Measurements from ENCODE around the gene GALK2.
"Not testable (repeated sequence)": the region's sequence is repeated elsewhere in the genome, so short reads cannot be mapped to it uniquely, and the experiment has no call there.

The GALK2 gene

GRCh38 chr15:49164865-49165264 is 5.2 kb upstream of the GALK2 start:
- no peak for DNase-seq (ENCODE audit: low read depth)

DNA sequence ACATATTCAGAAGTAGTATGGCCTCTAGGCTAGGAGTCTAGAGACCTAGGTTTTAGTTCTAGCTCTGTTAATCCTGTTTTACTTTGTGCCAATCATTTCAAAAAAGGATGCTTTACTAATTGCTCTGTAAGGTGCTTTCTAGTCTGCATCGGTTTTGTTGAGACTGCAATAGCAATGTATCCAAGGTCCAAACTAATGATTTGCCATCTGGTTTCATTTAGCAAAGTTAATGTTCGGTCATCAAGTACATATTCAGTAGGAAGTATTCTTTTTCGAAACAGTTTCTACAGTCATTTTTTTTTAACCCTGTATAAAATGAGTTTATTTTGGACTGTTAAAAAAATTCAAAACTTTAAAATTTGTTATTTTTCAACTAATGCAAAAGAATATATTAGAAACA is 2.0 kb upstream of the GALK2 start:
- DNase-seq (ENCODE audit: low read depth) = no peak

DNA sequence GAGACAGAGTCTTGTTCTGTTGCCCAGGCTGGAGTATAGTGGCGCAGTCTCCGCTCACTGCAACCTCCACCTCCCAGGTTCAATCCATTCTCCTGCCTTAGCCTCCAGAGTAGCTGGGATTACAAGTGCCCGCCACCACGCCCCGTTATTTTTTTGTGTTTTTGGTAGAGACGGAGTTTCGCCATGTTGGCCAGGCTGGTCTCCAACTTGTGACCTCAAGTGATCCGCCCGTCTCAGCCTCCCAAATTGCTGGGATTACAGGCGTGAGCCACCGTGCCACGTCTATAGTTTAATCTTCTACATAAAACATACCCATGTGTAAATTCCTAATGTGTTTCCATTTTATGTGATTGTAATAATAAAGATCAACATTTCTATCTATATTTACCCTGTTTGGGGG is 1.7 kb downstream of the GALK2 start:
- DNase-seq (ENCODE audit: low read depth) = no peak

- DNase-seq (ENCODE audit: low read depth) = no peak
Observed at GRCh38 chr15:49174902-49175301, 4.9 kb downstream of the GALK2 start.

DNA sequence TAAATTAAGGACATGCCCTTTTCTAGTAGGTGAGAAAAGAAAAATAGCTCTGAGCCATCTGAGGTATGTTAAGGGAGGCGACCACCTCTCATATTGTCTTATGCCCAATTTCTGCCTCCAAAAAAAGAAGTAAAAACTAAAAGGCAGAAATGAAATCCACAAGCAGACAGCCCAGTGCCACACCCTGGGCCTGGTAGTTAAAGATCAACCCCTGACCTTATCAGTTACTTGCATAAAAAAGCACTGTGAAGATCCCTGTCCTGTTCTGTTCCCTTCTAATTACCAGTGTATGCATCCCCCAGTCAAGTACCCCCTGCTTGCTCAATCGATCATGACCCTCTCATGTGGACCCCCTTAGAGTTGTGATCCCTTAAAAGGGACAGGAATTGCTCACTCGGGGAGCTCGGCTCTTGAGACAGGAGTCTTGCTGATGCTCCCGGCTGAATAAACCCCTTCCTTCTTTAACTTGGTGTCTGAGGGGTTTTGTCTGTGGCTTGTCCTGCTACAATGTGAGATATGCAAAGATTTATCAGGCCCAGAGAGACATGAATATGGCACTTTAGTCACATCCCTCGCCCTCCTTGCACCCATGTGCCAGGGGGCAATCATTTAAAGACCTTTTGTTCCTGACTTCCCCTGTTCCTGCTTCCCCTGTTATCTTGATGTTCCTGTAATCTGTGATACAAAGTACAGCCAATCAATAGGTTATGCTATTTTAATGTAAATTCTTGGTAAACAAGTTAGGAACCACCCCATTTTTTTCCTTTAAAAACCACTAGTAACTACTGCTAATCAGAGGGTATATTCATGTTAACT is 5.7 kb downstream of the GALK2 start:
- DNase-seq (ENCODE audit: low read depth) = not testable (repeated sequence)

DNA sequence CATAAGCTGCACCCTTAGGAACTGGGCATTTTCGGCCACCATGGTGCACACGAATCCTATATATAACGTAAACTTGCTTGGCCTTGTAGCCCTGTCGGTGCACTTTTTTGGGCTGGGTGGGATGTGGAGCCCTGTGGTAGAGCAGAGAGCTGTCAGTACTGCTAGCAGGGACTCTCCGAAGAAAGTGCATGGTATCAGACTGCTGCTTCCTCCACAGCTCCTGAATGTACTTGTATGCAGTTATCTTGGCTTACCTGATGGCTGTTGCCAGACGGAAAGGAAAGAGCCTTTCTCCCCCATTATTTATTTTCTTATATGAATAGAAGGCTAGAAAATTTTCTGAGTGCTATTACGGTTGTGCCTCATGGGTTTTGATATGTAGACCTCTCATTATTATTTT is 8.4 kb downstream of the GALK2 start:
- no peak for DNase-seq (ENCODE audit: low read depth)

DNA sequence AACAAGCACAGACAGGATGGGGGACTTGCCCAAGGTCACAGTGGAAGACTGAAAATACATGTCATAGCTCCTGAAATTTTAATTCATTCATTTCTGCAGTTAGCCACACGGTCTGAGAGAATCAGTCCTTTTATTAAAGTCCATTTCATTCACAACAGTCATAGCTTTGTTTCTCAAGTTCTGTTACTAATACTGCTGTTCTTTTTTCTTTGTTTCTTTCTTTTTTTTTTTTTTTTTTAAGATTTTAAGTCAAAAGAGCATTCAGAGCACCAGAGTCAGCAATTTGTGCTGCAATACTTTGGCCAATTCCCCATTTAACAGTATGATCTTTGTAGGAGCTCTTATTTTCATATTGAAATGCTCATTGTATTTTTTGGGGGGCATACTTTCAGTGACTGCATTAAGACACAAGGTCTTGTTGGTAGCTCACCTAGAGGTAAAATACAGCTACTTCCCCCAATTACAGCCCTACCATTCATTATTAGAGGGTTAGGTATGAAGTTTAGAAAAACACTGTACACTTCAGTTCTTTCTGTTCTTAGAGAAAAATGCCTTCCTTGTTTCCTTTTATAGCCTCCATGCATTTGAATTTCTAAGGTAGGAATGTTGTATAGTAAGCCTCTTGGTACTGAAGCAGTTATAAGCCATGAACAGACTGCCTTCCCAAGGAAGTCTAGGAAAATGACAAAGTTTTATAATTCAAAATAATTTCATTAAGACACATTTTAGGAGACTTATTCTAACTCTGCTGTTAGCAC is 9.6 kb downstream of the GALK2 start:
- DNase-seq (ENCODE audit: low read depth) = no peak

GRCh38 chr15:49182128-49182527 is 12.1 kb downstream of the GALK2 start:
- no peak for DNase-seq (ENCODE audit: low read depth)

DNA sequence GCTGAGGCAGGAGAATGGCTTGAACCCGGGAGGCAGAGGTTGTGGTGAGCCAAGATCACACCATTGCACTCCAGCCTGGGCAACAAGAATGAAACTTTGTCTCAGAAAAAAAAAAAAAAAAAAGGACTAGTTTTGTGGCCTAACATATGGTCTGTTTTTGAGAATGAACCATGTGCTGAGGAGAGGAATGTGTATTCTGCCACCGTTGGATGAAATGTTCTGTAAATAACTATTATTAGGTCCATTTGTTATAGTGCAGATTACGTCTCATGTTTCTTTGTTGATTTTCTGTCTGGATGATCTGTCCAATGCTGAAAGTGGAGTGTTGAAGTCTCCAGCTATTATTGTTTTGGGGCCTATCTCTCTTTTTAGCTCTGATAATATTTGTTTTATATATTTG is 13.7 kb downstream of the GALK2 start:
- DNase-seq (ENCODE audit: low read depth) = not testable (repeated sequence)

DNA sequence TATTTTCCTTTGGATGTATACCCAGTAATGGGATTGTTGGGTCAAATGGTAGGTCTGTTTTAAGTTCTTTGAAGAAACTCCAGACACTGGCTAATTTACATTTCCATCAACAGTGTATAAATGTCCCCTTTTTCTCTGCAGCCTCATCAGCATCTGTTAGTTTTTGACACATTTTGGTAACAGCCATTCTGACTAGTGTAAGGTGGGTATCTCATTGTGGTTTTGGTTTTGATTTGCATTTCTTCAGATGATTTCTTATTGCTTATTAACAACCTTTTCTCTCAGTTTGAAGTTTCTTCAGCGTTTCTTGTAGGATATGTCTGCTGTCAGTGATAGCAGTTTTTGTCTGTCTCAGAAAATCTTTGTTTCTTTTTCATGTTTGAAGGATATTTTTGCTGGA is 15.4 kb downstream of the GALK2 start:
- no peak for DNase-seq (ENCODE audit: low read depth)

- no peak for DNase-seq (ENCODE audit: low read depth)
Observed at GRCh38 chr15:49187549-49188245, 17.6 kb downstream of the GALK2 start.

DNA sequence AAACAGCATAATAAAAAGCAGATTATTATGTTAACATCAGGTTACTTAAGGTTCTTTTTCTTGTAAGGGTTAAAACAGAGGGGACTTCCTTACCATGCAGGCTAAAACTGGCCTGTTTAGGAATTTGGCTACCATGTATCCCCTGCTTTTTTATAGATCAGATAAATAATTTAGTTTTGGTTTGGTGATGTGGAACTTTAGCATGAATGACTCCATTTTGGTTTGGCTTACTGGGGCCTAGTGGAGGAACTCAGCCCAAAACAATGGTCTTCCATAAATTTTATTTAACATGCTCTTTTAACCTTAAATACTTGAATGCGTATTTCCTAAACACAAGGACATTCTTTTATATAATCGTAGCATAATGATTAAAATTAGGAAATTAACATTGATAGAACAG is 18.9 kb downstream of the GALK2 start:
- DNase-seq (ENCODE audit: low read depth) = no peak

GRCh38 chr15:49189631-49190030 is 19.6 kb downstream of the GALK2 start:
- no peak for DNase-seq (ENCODE audit: low read depth)

GRCh38 chr15:49190586-49190985 is 20.5 kb downstream of the GALK2 start:
- no peak for DNase-seq (ENCODE audit: low read depth)

DNA sequence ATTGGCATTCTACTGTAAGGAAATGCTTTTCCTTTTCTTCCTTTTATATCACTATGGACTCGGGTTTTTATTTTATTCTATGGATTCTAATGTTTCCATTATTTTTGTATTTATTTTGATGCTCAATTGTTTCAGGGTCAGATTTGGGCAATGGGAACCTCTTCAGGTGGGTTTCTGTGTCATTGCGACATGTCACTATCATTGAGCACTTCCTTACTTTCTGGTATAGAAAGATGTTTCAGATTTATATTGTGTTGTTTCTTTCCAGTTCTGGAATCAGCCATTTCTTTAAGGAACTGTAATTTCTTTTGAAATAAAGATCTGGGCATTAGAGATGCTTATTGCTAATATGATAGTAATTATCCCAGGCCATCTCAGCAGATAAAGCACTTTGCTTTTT is 21.8 kb downstream of the GALK2 start:
- DNase-seq (ENCODE audit: low read depth) = no peak

DNA sequence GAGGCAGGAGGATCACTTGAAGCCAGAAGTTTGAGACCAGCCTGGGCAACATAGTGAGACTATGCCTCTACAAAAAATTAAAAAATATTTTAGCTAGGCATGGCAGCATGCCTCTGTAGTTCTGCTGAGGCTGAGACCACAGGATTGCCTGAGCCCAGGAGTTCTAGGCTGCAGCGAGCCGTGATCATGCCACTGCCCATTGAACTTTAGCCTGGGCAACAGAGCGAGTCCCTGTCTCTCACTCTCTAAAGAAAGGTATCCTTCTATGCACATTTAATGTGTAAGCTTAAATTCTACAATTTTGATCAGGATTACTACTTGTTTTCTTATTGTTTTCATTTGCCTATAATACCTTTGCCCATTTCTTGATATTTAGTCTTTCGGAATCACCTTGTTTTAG is 26.8 kb downstream of the GALK2 start:
- DNase-seq (ENCODE audit: low read depth) = no peak

- no peak for DNase-seq (ENCODE audit: low read depth)
Observed at GRCh38 chr15:49199666-49200065, 29.6 kb downstream of the GALK2 start.

GRCh38 chr15:49200347-49200746 is 30.3 kb downstream of the GALK2 start:
- DNase-seq (ENCODE audit: low read depth) = no peak

- DNase-seq (ENCODE audit: low read depth) = not testable (repeated sequence)
Observed at GRCh38 chr15:49208102-49208501, 38.1 kb downstream of the GALK2 start.

- DNase-seq (ENCODE audit: low read depth) = no peak
Observed at GRCh38 chr15:49212897-49213296, 42.9 kb downstream of the GALK2 start.

- no peak for DNase-seq (ENCODE audit: low read depth)
Observed at GRCh38 chr15:49215768-49216739, 46.0 kb downstream of the GALK2 start.

All from activated T-helper 9 cell treated with anti-CD3 and anti-CD28 coated beads, Interleukin-2, amount 50 U/mL, for 16 hours (primary cell).